Measurements from ENCODE around the gene SPATA33.

GRCh38 chr16:89636663-89637062 is 21.0 kb upstream of the SPATA33 start:
- TF ChIP-seq MAX (CRISPR knock-in tag; IDR thresholded peaks at IDR 0.05) (no peak), CTCF (IDR thresholded peaks at IDR 0.05) (no peak), NR2C2 (CRISPR knock-in tag; IDR thresholded peaks at IDR 0.05) (no peak), RELA (CRISPR knock-in tag; IDR thresholded peaks at IDR 0.05; ENCODE audit: borderline replicate concordance) (no peak), PRRX2 (CRISPR knock-in tag; IDR thresholded peaks at IDR 0.05) (no peak), SP1 (CRISPR knock-in tag; conservative IDR thresholded peaks at IDR 0.05) (no peak), ESRRA (CRISPR knock-in tag; IDR thresholded peaks at IDR 0.05; ENCODE audit: borderline replicate concordance) (no peak), KAT7 (CRISPR knock-in tag; IDR thresholded peaks at IDR 0.05; ENCODE audit: borderline replicate concordance) (no peak)

Measured in WTC11 (cell line).